Left cardiac atrium (tissue), 4 donors: ENCODE results near the gene POU5F1. TPM values are rescaled to one million over a fixed set of nuclear protein-coding genes. Genes with fewer than 3 reads are reported as not detected.
A peak's percentile ranks its signal among the peaks of the same experiment; 100 is the strongest.
"Not testable (repeated sequence)": the region's sequence is repeated elsewhere in the genome, so short reads cannot be mapped to it uniquely, and the experiment has no call there.

Experiments used
- ATAC-seq, 2 donors: fragments of 200-7000 bp; cut with Tn5 transposase; one replicate each; pipeline ENCODE4 v1.9.1; 2020; ENCODE audit warnings: mild to moderate bottlenecking in 2 of 2, moderate library complexity in 2 of 2
- DNase-seq: peaks from one replicate; pipeline ENCODE4 v3.0.0-alpha.2; 2020
- intact Hi-C, 2 donors: fragments of 100-400 bp; cut with DNase I; formaldehyde crosslinking; loops; one replicate each; pipeline versions ENCODE4 v1.14.1 to v1.15.1; 2022 to 2023
- total RNA-seq, 2 donors: library from RNA; stranded (reverse); fragmentation: NEBNext Ultra II Directional; extraction: Animal tissue kit (Norgen Biotek cat#: 25700); gene quantifications; one replicate each; pipeline ENCODE4 v1.2.1, GENCODE V29; 2021
- donor health status: DM: no; HTN: yes; CAD: no.
- donor health status: DM: no; HTN: yes; CAD: no; lungs with severe emphysema.
- donor health status: DM: yes; HTN: yes; CAD: no.
- donor health status: Dilated cardiomyopathy.

The POU5F1 gene
- total RNA-seq, 2 donors from 2014 or later, result 0.71 to 0.86 TPM

- DNase-seq, result no peak
- intact Hi-C loops, result no loop called here
These were observed 1.7 kb upstream of the POU5F1 start for GRCh38 chr6:31171931-31172905.

GRCh38 chr6:31170987-31171671 is 647 bp upstream of the POU5F1 start:
- intact Hi-C loops, result no loop called here
- no peak for ATAC-seq
- no peak for DNase-seq

More at GRCh38 chr6:31171931-31172905, 1.7 kb upstream of the POU5F1 start:
- ATAC-seq, result no peak

- DNase-seq, ATAC-seq, intact Hi-C loops: not testable (repeated sequence)
These were observed 453 bp downstream of the POU5F1 start for GRCh38 chr6:31169858-31170599.

GRCh38 chr6:31169123-31169857 is 1.2 kb downstream of the POU5F1 start:
- intact Hi-C loops, result no loop called here
- no peak for DNase-seq
- ATAC-seq, result no peak

- DNase-seq (no peak), ATAC-seq (no peak)
- intact Hi-C loops, result no loop called here
These were observed 1.9 kb downstream of the POU5F1 start for GRCh38 chr6:31168606-31169005.

GRCh38 chr6:31165986-31166385 is 4.5 kb downstream of the POU5F1 start:
- DNase-seq (no peak), ATAC-seq (no peak)
- intact Hi-C loops, result no loop called here

- ATAC-seq, DNase-seq, intact Hi-C loops: not testable (repeated sequence)
These were observed 5.2 kb downstream of the POU5F1 start for GRCh38 chr6:31165064-31165832.

- intact Hi-C loops, ATAC-seq, DNase-seq: not testable (repeated sequence)
These were observed 5.9 kb downstream of the POU5F1 start for GRCh38 chr6:31164475-31165063.

GRCh38 chr6:31163922-31164321 is 6.6 kb downstream of the POU5F1 start:
- no peak for DNase-seq
- intact Hi-C loops, result no loop called here
- no peak for ATAC-seq

GRCh38 chr6:31162463-31163165 is 7.9 kb downstream of the POU5F1 start:
- intact Hi-C loops, result no loop called here
- DNase-seq (no peak), ATAC-seq (no peak)

- no peak for DNase-seq
- no peak for ATAC-seq
- intact Hi-C loops, result no loop called here
These were observed 9.0 kb downstream of the POU5F1 start for GRCh38 chr6:31161216-31162126.

GRCh38 chr6:31158863-31159855 is 11.3 kb downstream of the POU5F1 start:
- no peak for ATAC-seq
- DNase-seq, result no peak
- intact Hi-C loops, result no loop called here

GRCh38 chr6:31158140-31158862 is 12.2 kb downstream of the POU5F1 start, which contains the start of gene TCF19:
Gene TCF19 (plus strand): TSS chr6:31158589. CDS start chr6:31159470, 881 bp downstream.
- DNase-seq, result peak; percentile 99

GRCh38 chr6:31157513-31158139 is 12.9 kb downstream of the POU5F1 start, which contains the start of gene CCHCR1:
Gene CCHCR1 (minus strand): TSS chr6:31157802. CDS start chr6:31157600, 202 bp downstream.
- intact Hi-C loops, result no loop called here
- no peak for DNase-seq
- ATAC-seq, result peak; percentile 16 to 41

More at GRCh38 chr6:31158140-31158862, 12.2 kb downstream of the POU5F1 start, which contains the start of gene TCF19:
- peak; percentile 98 for ATAC-seq
- intact Hi-C loops, result no loop called here
